ENCODE measurements around the gene MAST3. TPM values are rescaled to one million over a fixed set of nuclear protein-coding genes. Genes with fewer than 3 reads are reported as not detected.

MAST3 gene
- total RNA-seq, 1 donor from 2014 or later: 48.6 TPM

DNA sequence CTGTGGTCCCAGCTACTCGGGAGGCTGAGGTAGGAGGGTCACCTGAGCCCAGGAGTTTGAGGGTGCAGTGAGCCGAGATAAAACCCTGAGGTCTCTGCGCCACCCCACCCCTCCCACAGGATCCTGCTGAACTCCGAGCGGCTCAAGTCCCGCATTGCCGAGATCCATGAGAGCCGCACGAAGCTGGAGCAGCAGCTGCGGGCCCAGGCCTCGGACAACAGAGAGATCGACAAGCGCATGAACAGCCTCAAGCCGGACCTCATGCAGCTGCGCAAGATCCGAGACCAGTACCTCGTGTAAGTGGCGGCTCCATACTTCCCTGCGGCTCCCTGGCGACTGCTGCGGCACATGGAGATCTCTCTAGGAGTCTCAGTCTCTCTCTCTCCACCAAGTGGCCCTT lies 69.4 kb downstream of the MAST3 start:
- Mint-ChIP-seq H3K36me3 (ENCODE audit: low read depth) (peaks cover 34% of the 10 kb centered on the region), H3K27me3 (no peaks in the 10 kb centered on the region), H3K27ac (no peak overlapping the region), H3K9me3 (no peaks in the 10 kb centered on the region), H3K4me3 (no peak overlapping the region), H3K4me1 (peaks cover 42% of the 10 kb centered on the region)
- POLR2A ChIA-PET: interaction anchor here (0.6 to 11.9 kb wide), 3 partner anchors 12 to 37 kb away, joined by 3 to 437 read pairs (median 10); partner anchors contain the start of genes MPV17L2 and RAB3A
- no peak for DNase-seq
- ATAC-seq (ENCODE audit: low read depth): no peak
- intact Hi-C loops (cut with micrococcal nuclease): no loop called here
- CTCF ChIA-PET: interaction anchor here (1.4 to 2.5 kb wide), 3 partner anchors 27 to 229 kb away, joined by 4 to 14 read pairs (median 5); no protein-coding TSS in a partner anchor
- TF ChIP-seq, protein P1, sequence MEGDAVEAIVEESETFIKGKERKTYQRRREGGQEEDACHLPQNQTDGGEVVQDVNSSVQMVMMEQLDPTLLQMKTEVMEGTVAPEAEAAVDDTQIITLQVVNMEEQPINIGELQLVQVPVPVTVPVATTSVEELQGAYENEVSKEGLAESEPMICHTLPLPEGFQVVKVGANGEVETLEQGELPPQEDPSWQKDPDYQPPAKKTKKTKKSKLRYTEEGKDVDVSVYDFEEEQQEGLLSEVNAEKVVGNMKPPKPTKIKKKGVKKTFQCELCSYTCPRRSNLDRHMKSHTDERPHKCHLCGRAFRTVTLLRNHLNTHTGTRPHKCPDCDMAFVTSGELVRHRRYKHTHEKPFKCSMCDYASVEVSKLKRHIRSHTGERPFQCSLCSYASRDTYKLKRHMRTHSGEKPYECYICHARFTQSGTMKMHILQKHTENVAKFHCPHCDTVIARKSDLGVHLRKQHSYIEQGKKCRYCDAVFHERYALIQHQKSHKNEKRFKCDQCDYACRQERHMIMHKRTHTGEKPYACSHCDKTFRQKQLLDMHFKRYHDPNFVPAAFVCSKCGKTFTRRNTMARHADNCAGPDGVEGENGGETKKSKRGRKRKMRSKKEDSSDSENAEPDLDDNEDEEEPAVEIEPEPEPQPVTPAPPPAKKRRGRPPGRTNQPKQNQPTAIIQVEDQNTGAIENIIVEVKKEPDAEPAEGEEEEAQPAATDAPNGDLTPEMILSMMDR (IDR thresholded peaks at IDR 0.05): no peak

DNA sequence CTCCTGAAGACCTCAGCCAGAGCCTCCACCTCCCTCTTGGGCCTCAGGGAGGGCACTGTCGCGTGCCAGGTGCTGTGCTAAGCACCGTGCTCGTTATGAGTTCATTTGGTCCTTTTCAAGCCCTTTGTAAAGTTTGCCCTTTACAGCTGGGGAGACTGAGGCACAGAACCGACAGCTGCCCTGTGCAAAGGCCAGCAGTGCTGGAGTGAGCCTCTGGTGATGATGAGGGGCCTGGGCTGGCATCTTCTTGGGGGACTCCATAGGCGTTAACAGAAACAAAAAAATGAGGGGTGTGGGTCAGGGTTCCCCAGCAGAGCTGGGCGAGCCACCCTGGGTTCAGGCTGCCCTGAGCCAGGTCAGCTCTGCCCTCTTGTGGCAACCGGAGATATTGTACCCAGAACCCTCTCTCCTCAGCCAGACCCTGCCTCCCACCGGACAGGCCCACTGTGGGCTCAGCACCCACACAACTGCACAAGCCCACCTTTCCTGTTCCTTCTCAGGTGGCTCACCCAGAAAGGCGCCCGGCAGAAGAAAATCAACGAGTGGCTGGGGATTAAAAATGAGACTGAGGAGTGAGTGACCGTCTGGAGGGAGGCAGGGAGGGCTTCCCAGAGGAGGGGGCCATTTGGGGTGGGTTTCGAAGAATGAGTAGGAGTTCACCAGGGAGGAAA lies 70.5 kb downstream of the MAST3 start:
- H3K36me3 Mint-ChIP-seq (ENCODE audit: low read depth): peaks cover 30% of the 10 kb centered on the region
- intact Hi-C loops (cut with micrococcal nuclease): loop anchor here (1.0 to 2.0 kb wide), 4 partner anchors 15 to 167 kb away; no protein-coding TSS in a partner anchor
- ChIA-PET POLR2A (interaction anchor here (0.6 to 11.9 kb wide), 16 partner anchors 13 to 167 kb away, joined by 3 to 437 read pairs (median 4); partner anchors contain the start of genes ARRDC2, MPV17L2, PIK3R2 and RAB3A), CTCF (interaction anchor here (0.6 to 2.5 kb wide), 15 partner anchors 10 to 230 kb away, joined by 3 to 19 read pairs (median 4); partner anchors contain the start of genes MPV17L2 and RAB3A)
- TF ChIP-seq, protein P1 (IDR thresholded peaks at IDR 0.05): peak; percentile 44
- no peaks in the 10 kb centered on the region for H3K9me3 Mint-ChIP-seq
- peak overlapping the region; percentile 82 for H3K27ac Mint-ChIP-seq
- H3K4me3 Mint-ChIP-seq: peak overlapping the region; percentile 66
- ATAC-seq (ENCODE audit: low read depth) (peak; percentile 34), DNase-seq (peak; percentile 52)
- peaks cover 53% of the 10 kb centered on the region for H3K4me1 Mint-ChIP-seq
- no peaks in the 10 kb centered on the region for H3K27me3 Mint-ChIP-seq

DNA sequence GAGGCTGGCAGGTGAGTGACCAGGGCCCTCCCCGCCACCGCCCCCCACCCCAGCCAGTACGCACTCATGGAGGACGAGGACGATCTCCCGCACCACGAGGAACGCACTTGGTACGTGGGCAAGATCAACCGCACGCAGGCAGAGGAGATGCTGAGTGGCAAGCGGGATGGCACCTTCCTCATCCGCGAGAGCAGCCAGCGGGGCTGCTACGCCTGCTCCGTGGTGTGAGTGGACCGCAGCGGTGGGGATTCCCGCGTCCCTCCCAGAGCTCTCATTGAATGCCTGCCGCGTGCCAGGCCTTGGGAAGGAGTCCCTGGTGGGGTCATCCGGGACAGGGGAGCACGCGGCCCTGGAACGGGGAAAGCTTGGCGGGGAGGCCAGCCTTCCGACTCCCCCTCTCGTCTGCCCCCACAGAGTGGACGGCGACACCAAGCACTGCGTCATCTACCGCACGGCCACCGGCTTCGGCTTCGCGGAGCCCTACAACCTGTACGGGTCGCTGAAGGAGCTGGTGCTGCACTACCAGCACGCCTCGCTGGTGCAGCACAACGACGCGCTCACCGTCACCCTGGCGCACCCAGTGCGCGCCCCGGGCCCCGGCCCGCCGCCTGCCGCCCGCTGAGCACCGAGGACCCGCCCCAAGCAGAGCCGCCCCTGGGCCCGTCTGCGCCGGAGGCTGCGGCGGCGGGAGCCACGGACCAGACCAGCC lies 71.2 kb downstream of the MAST3 start:
- Mint-ChIP-seq H3K4me3 (peak overlapping the region; percentile 66), H3K27ac (peak overlapping the region; percentile 92), H3K27me3 (no peaks in the 10 kb centered on the region), H3K9me3 (no peaks in the 10 kb centered on the region), H3K36me3 (ENCODE audit: low read depth) (peaks cover 27% of the 10 kb centered on the region), H3K4me1 (peaks cover 57% of the 10 kb centered on the region)
- ChIA-PET POLR2A (interaction anchor here (0.6 to 11.9 kb wide), 14 partner anchors 15 to 168 kb away, joined by 3 to 437 read pairs (median 4); partner anchors contain the start of genes ARRDC2, MPV17L2, PIK3R2 and RAB3A), CTCF (interaction anchor here (0.6 to 2.5 kb wide), 10 partner anchors 12 to 107 kb away, joined by 3 to 19 read pairs (median 4); partner anchors contain the start of genes MPV17L2 and RAB3A)
- ATAC-seq (ENCODE audit: low read depth): no peak
- TF ChIP-seq, protein P1 (IDR thresholded peaks at IDR 0.05): no peak
- intact Hi-C loops (cut with micrococcal nuclease): loop anchor here (1.0 to 2.0 kb wide), 7 partner anchors 8 to 168 kb away; partner anchors contain the start of genes PIK3R2 and RAB3A
- DNase-seq: peak; percentile 45

DNA sequence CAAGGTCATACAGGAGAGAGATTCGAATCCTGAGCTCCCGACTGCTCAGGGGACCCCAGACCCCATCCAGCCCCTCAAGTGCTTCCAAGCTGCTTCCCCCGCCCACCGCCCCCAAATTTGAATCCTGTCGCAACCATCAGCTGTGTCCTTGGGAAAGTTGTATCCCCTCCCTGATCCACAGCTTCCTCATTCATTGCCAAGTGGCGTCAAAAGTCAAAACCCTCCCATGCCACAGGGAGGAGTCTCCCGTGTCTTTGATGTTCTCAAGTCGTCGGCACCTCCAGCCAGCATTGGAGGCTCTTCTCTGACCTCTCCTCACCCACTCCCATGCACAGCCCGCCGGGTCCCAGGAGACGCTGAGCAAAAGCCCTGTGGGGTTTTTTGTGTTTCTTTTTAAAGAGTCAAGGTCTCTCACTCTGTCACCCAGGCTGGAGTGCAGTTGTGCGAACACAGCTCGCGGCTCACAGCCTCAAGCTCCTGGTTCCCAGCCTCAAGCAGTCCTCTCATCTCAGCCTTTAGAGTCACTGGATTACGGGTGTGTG lies 73.2 kb downstream of the MAST3 start:
- Mint-ChIP-seq H3K4me3 (peak overlapping the region; percentile 75), H3K4me1 (peaks cover 74% of the 10 kb centered on the region), H3K27ac (peak overlapping the region; percentile 92), H3K36me3 (ENCODE audit: low read depth) (peaks cover 42% of the 10 kb centered on the region), H3K27me3 (no peaks in the 10 kb centered on the region), H3K9me3 (no peaks in the 10 kb centered on the region)
- peak; percentile 23 for ATAC-seq (ENCODE audit: low read depth)
- TF ChIP-seq, protein P1 (IDR thresholded peaks at IDR 0.05): no peak
- ChIA-PET POLR2A (interaction anchor here (0.5 to 11.9 kb wide), 24 partner anchors 10 to 751 kb away, joined by 3 to 437 read pairs (median 5); partner anchors contain the start of genes JUND, MPV17L2, PIK3R2 and RAB3A), CTCF (interaction anchor here (0.7 to 1.7 kb wide), 9 partner anchors 9 to 218 kb away, joined by 3 to 11 read pairs (median 3); no protein-coding TSS in a partner anchor)
- DNase-seq: peak; percentile 62
- intact Hi-C loops (cut with micrococcal nuclease): loop anchor here (5.0 to 10.0 kb wide), 4 partner anchors 73 to 646 kb away; partner anchors contain the start of genes ELL and MAST3

Data from activated B cell treated with CpG ODN at 0.5 μM for 24 hours (primary cell).